ENCODE data around the gene ZCCHC14. TPM values are rescaled to one million over a fixed set of nuclear protein-coding genes. Genes with fewer than 3 reads are reported as not detected.
A peak's percentile ranks its signal among the peaks of the same experiment; 100 is the strongest.

The ZCCHC14 gene
- total and polyA plus RNA-seq, 2 of the 13 experiments (the other 11 are each of a cell fraction or from before 2014, with no cell fraction given) = 12.4 to 12.5 TPM

- TF ChIP-seq SPEN (CRISPR knock-in tag; IDR thresholded peaks at IDR 0.05; ENCODE audit: low read depth) = peak; percentile 82
- TF ChIP-seq, protein P1, sequence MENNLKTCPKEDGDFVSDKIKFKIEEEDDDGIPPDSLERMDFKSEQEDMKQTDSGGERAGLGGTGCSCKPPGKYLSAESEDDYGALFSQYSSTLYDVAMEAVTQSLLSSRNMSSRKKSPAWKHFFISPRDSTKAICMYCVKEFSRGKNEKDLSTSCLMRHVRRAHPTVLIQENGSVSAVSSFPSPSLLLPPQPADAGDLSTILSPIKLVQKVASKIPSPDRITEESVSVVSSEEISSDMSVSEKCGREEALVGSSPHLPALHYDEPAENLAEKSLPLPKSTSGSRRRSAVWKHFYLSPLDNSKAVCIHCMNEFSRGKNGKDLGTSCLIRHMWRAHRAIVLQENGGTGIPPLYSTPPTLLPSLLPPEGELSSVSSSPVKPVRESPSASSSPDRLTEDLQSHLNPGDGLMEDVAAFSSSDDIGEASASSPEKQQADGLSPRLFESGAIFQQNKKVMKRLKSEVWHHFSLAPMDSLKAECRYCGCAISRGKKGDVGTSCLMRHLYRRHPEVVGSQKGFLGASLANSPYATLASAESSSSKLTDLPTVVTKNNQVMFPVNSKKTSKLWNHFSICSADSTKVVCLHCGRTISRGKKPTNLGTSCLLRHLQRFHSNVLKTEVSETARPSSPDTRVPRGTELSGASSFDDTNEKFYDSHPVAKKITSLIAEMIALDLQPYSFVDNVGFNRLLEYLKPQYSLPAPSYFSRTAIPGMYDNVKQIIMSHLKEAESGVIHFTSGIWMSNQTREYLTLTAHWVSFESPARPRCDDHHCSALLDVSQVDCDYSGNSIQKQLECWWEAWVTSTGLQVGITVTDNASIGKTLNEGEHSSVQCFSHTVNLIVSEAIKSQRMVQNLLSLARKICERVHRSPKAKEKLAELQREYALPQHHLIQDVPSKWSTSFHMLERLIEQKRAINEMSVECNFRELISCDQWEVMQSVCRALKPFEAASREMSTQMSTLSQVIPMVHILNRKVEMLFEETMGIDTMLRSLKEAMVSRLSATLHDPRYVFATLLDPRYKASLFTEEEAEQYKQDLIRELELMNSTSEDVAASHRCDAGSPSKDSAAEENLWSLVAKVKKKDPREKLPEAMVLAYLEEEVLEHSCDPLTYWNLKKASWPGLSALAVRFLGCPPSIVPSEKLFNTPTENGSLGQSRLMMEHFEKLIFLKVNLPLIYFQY (CRISPR knock-in tag; IDR thresholded peaks at IDR 0.05; ENCODE audit: borderline replicate concordance) = peak; percentile 52; the same call in 1 of the 2 replicates
- TF ChIP-seq BCL3 (CRISPR knock-in tag; IDR thresholded peaks at IDR 0.05) = peak; percentile 65; the same call in 1 of the 2 replicates
- TF ChIP-seq MEIS1 (CRISPR knock-in tag; IDR thresholded peaks at IDR 0.05; ENCODE audit: borderline replicate concordance) = peak; percentile 60; the same call in 1 of the 2 replicates
- TF ChIP-seq ZNF605 (CRISPR knock-in tag; IDR thresholded peaks at IDR 0.05) = 0 out of 2 replicates have a peak, but pooled peaks have one; percentile 64
- no peak for TF ChIP-seq SCMH1 (CRISPR knock-in tag; IDR thresholded peaks at IDR 0.05; ENCODE audit: borderline replicate concordance)
- peak; percentile 69 for TF ChIP-seq SAP130 (CRISPR knock-in tag; IDR thresholded peaks at IDR 0.05; ENCODE audit: low read depth)
- TF ChIP-seq E2F1 (CRISPR knock-in tag; IDR thresholded peaks at IDR 0.05) = 0 out of 2 replicates have a peak, but pooled peaks have one; percentile 28
- TF ChIP-seq, protein P2, sequence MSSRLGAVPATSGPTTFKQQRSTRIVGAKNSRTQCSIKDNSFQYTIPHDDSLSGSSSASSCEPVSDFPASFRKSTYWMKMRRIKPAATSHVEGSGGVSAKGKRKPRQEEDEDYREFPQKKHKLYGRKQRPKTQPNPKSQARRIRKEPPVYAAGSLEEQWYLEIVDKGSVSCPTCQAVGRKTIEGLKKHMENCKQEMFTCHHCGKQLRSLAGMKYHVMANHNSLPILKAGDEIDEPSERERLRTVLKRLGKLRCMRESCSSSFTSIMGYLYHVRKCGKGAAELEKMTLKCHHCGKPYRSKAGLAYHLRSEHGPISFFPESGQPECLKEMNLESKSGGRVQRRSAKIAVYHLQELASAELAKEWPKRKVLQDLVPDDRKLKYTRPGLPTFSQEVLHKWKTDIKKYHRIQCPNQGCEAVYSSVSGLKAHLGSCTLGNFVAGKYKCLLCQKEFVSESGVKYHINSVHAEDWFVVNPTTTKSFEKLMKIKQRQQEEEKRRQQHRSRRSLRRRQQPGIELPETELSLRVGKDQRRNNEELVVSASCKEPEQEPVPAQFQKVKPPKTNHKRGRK (CRISPR knock-in tag; IDR thresholded peaks at IDR 0.05) = no peak
- no peak for TF ChIP-seq SIX1 (CRISPR knock-in tag; IDR thresholded peaks at IDR 0.05; ENCODE audit: borderline replicate concordance)
- TF ChIP-seq GFI1 (CRISPR knock-in tag; IDR thresholded peaks at IDR 0.05; ENCODE audit: borderline replicate concordance) = peak; percentile 64; the same call in 1 of the 2 replicates
- TF ChIP-seq ZNF33A (CRISPR knock-in tag; IDR thresholded peaks at IDR 0.05; ENCODE audit: borderline replicate concordance) = no peak
- TF ChIP-seq ZNF160 (CRISPR knock-in tag; IDR thresholded peaks at IDR 0.05) = no peak
- peak; percentile 89 for TF ChIP-seq SP1 (IDR thresholded peaks at IDR 0.05)
- TF ChIP-seq SP1 (CRISPR knock-in tag; IDR thresholded peaks at IDR 0.05) = peak; percentile 94
Measured at GRCh38 chr16:87492721-87493607, at the start of gene ZCCHC14 (continued).

Measured in HepG2 (cell line).